Chondrocyte (in vitro differentiated cells): ENCODE data around the gene USPL1. TPM values are rescaled to one million over a fixed set of nuclear protein-coding genes. Genes with fewer than 3 reads are reported as not detected.

ENCODE experiments used
- DNase-seq: peaks from one replicate; pipeline ENCODE4 v3.0.0; 2021; ENCODE audit warnings: mixed read lengths, low spot score
- H3K27ac Mint-ChIP-seq: one replicate; pipeline ENCODE4 v1.8.0; 2021; ENCODE audit warnings: mild to moderate bottlenecking, moderate library complexity, mixed read lengths; ENCODE audit not compliant: unreplicated experiment
- H3K27me3 Mint-ChIP-seq: 2 replicates; pipeline ENCODE4 v1.8.0; 2021; ENCODE audit warnings: low read depth, mixed read lengths
- H3K36me3 Mint-ChIP-seq: 2 replicates; pipeline ENCODE4 v1.8.0; 2021; ENCODE audit warnings: low read depth, mixed read lengths
- H3K4me1 Mint-ChIP-seq: 2 replicates; pipeline ENCODE4 v1.8.0; 2021; ENCODE audit warnings: low read depth, mild to moderate bottlenecking, mixed read lengths
- H3K4me3 Mint-ChIP-seq: one replicate; pipeline ENCODE4 v1.8.0; 2021; ENCODE audit warnings: mild to moderate bottlenecking, moderate library complexity, mixed read lengths; ENCODE audit not compliant: unreplicated experiment
- H3K9me3 Mint-ChIP-seq: 2 replicates; pipeline ENCODE4 v1.8.0; 2021; ENCODE audit warnings: low read depth, mixed read lengths
- CTCF ChIP-seq: fragments of 200-600 bp; sonication (generic); IDR thresholded peaks from 2 replicates; pipeline ENCODE4 v1.5.0; 2021; ENCODE audit warnings: antibody characterized with exemption, mild to moderate bottlenecking, moderate library complexity
- total RNA-seq: library from RNA; stranded (reverse); gene quantifications from 3 replicates; pipeline ENCODE4 v1.2.1, GENCODE V29; 2021

USPL1 gene
- total RNA-seq, 1 donor from 2014 or later, result 11.0 TPM

DNA sequence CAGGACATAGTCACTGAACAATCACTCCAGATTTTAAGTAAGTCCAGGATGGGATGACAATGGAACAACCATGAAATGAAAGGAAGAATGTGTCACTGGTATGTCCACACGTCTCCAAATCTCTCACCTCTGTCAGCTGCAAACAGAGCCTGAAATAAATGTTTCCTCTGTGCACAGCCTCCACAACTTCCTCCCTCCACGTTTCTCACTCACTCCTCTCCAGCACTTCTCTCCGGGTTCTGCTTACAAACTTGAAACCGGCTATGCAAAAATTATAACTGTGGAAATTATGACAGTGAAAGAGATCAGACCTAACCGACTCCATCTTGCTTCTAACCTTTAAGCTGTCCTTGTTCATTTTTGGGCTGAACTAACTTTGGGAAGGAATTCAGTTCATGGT, 82.6 kb downstream of the USPL1 start:
- peaks cover 32% of the 10 kb centered on the region for H3K4me1 Mint-ChIP-seq
- H3K27me3 Mint-ChIP-seq, result no peaks in the 10 kb centered on the region
- no peak for TF ChIP-seq CTCF

GRCh38 chr13:30702006-30702405, 84.3 kb downstream of the USPL1 start:
- TF ChIP-seq CTCF, result no peak
- no peak for DNase-seq
- peaks cover 18% of the 10 kb centered on the region for H3K4me1 Mint-ChIP-seq
- H3K4me3 Mint-ChIP-seq, result no peak overlapping the region
- H3K9me3 Mint-ChIP-seq, result no peaks in the 10 kb centered on the region
- H3K27me3 Mint-ChIP-seq, result no peaks in the 10 kb centered on the region
- no peaks in the 10 kb centered on the region for H3K36me3 Mint-ChIP-seq
- H3K27ac Mint-ChIP-seq, result no peak overlapping the region

More for the DNA sequence above, 82.6 kb downstream of the USPL1 start:
- no peak overlapping the region for H3K27ac Mint-ChIP-seq
- no peaks in the 10 kb centered on the region for H3K9me3 Mint-ChIP-seq
- H3K4me3 Mint-ChIP-seq, result no peak overlapping the region
- DNase-seq, result no peak
- H3K36me3 Mint-ChIP-seq, result no peaks in the 10 kb centered on the region

DNA sequence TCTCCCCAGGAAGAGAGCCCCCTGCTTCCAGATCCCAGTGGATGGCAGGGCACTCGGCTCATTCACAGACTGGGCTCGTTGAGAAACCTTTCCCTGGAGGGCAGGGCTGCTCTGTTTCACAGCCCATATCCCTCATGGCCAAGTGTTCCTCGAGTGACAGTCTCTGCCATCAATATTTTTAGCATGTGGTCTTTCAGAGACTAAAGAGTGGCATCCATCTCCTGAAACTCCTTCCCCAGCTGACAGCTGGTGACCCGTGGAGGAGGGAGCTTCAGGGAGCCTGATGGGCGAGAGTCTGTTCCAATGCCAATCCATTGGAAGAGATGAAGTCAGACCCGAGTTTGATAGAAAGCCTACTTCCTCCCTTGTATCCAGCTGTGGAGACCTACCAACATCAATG, 86.9 kb downstream of the USPL1 start:
- peaks cover 14% of the 10 kb centered on the region for H3K4me1 Mint-ChIP-seq
- no peaks in the 10 kb centered on the region for H3K9me3 Mint-ChIP-seq
- DNase-seq, result no peak
- no peaks in the 10 kb centered on the region for H3K36me3 Mint-ChIP-seq
- H3K27ac Mint-ChIP-seq, result no peak overlapping the region
- TF ChIP-seq CTCF, result no peak
- no peak overlapping the region for H3K4me3 Mint-ChIP-seq
- H3K27me3 Mint-ChIP-seq, result no peaks in the 10 kb centered on the region

- no peak for DNase-seq
- Mint-ChIP-seq H3K4me3 (no peak overlapping the region), H3K9me3 (no peaks in the 10 kb centered on the region), H3K4me1 (peaks cover 14% of the 10 kb centered on the region), H3K27me3 (no peaks in the 10 kb centered on the region), H3K27ac (no peak overlapping the region), H3K36me3 (no peaks in the 10 kb centered on the region)
- TF ChIP-seq CTCF, result no peak
Measured at GRCh38 chr13:30705680-30706079, 88.0 kb downstream of the USPL1 start.

DNA sequence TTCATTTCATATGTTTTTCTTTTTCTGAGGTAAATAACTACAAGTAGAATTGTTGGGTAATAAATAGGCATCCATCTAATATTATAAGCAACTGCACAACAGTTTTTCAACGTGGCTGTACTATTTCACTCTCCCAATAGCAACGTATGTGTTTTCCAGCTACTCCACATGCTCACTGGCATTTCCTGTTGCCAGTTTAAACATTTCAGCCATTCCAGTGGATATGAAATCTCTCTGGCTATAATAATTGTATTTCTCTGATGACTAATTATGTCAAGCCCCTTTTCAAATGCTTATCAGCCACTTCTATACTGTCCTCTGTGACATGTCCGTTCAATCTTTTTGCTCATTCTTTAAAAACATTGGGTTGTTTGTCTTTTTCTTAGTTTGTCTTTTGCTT, 90.8 kb downstream of the USPL1 start:
- Mint-ChIP-seq H3K4me3 (no peak overlapping the region), H3K4me1 (peaks cover 23% of the 10 kb centered on the region), H3K9me3 (no peaks in the 10 kb centered on the region), H3K27ac (peak overlapping the region; percentile 42), H3K27me3 (no peaks in the 10 kb centered on the region), H3K36me3 (no peaks in the 10 kb centered on the region)
- no peak for TF ChIP-seq CTCF
- DNase-seq, result no peak

Other genes with a start within 250 kb of the USPL1 start
- not detected in 3 replicates for gene UBE2L5, start 195.4 kb upstream of the USPL1 start, total RNA-seq
- 182 to 256 TPM (median 188 TPM) in 3 replicates for gene HMGB1, start 152.0 kb upstream of the USPL1 start, total RNA-seq
- gene ALOX5AP, start 117.6 kb downstream of the USPL1 start, total RNA-seq, result 0.57 to 2.1 TPM (median 1.1 TPM) in 3 replicates